GM19238 (cell line): ENCODE data around the gene ERC1.

Experiments
- DNase-seq: peaks from one replicate; pipeline ENCODE4 v3.0.0; 2011; ENCODE audit warnings: low spot score; ENCODE audit not compliant: insufficient read length

The ERC1 gene

GRCh38 chr12:1531153-1531653, 540.2 kb downstream of the ERC1 start:
- no peak for DNase-seq

DNA sequence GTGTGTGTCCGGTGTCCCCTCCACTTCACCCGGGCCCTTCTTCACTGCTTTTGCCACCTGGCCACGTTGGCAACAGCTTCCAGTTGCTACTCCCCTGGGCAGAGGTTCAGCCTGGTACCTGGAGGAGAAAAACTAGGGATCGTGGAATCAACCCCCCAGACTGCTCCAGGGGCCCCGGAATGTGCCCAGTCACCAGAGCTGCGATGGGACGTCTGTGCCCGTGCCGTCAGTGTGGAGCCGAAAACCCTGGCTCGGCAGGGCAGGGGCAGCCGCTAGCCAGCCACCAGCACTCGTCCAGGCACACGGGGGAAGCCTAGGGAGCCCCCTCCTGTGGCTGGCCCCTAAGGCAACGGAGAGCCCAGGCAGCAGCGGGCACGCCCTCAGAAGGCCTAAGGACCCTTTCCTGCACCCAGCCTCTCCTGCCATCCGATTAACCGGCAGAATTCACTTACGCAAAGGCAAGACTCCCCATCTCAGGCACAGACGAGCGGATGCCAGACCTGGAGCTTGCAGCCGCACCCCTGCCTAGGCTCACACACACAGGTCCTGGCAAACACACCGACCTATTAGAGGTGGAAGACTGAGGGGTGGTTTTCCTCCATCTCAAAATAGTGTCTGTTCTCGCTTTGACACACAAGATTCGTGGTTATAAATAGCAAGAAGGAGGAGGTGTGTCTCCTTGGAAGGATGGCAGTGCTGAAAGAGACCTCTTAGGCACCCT, 540.8 kb downstream of the ERC1 start:
- DNase-seq = peak; percentile 19

GRCh38 chr12:1532375-1533165, 541.5 kb downstream of the ERC1 start:
- no peak for DNase-seq

- peak; percentile 46 for DNase-seq
Measured at GRCh38 chr12:1533205-1533601, 542.2 kb downstream of the ERC1 start.

DNA sequence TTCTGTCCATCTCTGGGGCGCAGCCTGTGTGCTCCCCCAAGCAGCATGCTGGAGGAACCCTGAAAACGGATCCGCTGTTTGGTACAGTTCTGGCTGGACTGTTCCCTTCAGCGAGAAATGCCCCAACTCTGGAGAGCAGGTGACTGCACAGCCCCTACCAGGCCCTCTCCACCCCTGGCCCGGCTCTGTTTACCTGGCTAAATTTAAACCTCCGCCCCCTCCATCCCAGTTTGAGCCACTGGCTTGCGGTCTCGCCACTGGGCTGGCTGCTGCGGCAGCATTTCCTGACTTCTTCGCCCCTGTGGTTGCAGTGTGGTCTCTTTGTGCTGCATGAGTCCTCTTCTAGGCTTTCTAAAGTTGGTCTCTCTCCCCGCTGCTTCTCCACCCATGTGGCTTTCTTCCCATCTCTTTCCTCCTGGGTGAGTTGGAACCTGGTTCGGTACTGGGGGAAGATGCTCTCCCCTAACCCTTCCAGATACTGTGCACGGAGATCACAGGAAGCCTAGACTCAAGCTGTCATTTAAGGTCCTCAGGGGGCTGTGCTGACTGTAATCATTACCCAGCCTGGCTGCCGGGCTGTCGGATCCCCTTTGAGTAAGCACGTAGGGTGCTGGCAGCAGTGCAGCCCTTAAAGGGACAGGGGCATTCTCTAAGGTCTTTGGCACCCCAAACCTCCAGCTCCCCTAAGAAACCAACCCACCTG, 542.7 kb downstream of the ERC1 start:
- peak; percentile 68 for DNase-seq

DNA sequence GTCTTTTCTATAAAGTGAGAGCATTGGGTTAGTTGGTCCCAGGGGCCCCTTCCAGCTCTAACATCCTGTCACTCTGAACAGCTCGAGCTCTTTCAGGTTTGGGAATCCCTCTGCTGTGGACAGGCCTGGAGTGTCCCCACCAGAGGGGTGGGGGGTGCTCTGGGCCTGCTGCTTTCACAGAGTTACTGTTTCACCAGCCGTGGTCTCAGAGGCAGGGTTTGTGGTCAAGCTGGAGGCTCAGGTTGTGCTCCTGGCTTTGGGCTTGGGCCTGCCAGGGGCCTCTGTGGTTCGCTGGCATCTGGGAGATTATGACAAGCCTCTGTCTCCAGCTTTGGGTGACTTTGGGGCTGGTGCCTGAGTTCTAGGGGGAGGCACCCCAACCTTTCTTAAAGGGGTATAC, 543.7 kb downstream of the ERC1 start:
- peak; percentile 52 for DNase-seq

GRCh38 chr12:1536817-1537216, 545.8 kb downstream of the ERC1 start:
- no peak for DNase-seq

GRCh38 chr12:1539135-1539534, 548.1 kb downstream of the ERC1 start:
- DNase-seq = no peak

- DNase-seq = no peak
Measured at GRCh38 chr12:1540690-1541089, 549.7 kb downstream of the ERC1 start.

- no peak for DNase-seq
Measured at GRCh38 chr12:1542599-1542998, 551.6 kb downstream of the ERC1 start.

DNA sequence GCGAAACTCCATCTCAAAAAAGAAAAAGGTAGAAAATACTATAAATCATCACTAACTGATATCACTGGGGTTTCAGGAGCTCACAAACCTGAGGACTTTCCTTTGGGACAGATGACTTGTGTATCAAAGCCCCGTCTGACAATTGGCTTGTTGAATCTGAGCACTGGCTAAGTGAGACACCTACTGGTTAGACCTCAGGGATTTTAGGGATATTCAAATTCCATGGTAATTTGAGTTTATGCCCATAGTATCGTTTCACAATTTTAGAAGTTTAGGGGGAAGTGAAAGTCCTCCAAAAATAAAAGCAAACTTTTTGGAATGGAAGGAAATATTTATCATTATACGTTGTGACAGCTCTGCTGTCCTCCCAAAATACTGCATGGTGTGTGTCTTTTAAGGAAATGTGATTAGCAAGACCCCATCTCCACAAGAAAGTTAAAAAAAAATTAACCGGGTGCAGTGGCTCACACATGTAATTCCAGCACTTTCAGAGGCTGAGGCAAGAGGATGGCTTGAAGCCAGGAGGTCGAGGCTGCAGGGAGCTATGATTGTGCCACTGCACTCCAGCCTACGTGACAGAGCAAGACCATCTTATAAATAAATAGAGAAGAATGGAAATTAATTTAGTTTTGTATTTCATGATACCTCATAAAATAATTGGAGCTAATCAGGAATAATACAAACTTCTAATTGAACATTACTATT, 554.1 kb downstream of the ERC1 start:
- no peak for DNase-seq
